H1 (cell line): ENCODE measurements around the gene TBCD. TPM values are rescaled to one million over a fixed set of nuclear protein-coding genes. Genes with fewer than 3 reads are reported as not detected.

Experiments used
- CTCF ChIA-PET: fragments of 300-600 bp; sonication (Branson Sonifier 250); formaldehyde crosslinking; loops from one replicate; lab custom pipeline; 2021; ENCODE audit not compliant: partially characterized antibody; lab: Charles Lee
- POLR2A ChIA-PET: fragments of 300-600 bp; sonication (Branson Sonifier 250); formaldehyde crosslinking; loops from one replicate; lab custom pipeline; 2021; ENCODE audit warnings: inconsistent platforms; ENCODE audit not compliant: partially characterized antibody; lab: Charles Lee
- DNase-seq, 2 experiments: peaks; one replicate each; pipeline versions ENCODE4 v3.0.0 to v3.0.0-alpha.2; 2010 to 2022; ENCODE audit warnings: low spot score in 2 of 2, low read depth in 1 of 2, mixed read lengths in 1 of 2
- FAIRE-seq: peaks from 2 replicates; lab custom pipeline; 2011; peaks lifted over from hg19 to GRCh38; lab: Jason Lieb, UNC
- H2AFZ ChIP-seq: 2 replicates; pipeline ENCODE4 v1.8.1; 2012; ENCODE audit warnings: low read length, inconsistent platforms
- H2AK5ac ChIP-seq: 2 replicates; pipeline ENCODE4 v1.6.1; 2013; ENCODE audit warnings: low read depth, low read length
- H2BK120ac ChIP-seq: replicated peaks from 2 replicates; pipeline ENCODE3; 2013; ENCODE audit warnings: low read depth, low read length, inconsistent platforms
- H2BK12ac ChIP-seq: 2 replicates; pipeline ENCODE4 v1.6.1; 2013; ENCODE audit warnings: low read depth, low read length
- H2BK15ac ChIP-seq: 2 replicates; pipeline ENCODE4 v1.6.1; 2013; ENCODE audit warnings: low read length
- H2BK20ac ChIP-seq: 2 replicates; pipeline ENCODE4 v1.6.1; 2013; ENCODE audit warnings: low read length
- H2BK5ac ChIP-seq: 2 replicates; pipeline ENCODE4 v1.6.1; 2013; ENCODE audit warnings: low read depth, low read length
- H3K14ac ChIP-seq: 2 replicates; pipeline ENCODE4 v1.6.1; 2013; ENCODE audit warnings: inconsistent platforms; ENCODE audit not compliant: insufficient read length
- H3K18ac ChIP-seq: 2 replicates; pipeline ENCODE4 v1.6.1; 2013; ENCODE audit warnings: low read length; ENCODE audit errors: extremely low read depth
- H3K23ac ChIP-seq: 2 replicates; pipeline ENCODE4 v1.6.1; 2013; ENCODE audit warnings: inconsistent platforms; ENCODE audit not compliant: insufficient read length
- H3K23me2 ChIP-seq: 2 replicates; pipeline ENCODE4 v1.6.1; 2013; ENCODE audit warnings: low read depth, low read length
- H3K27ac ChIP-seq: 2 replicates; pipeline ENCODE4 v1.6.1; 2011; ENCODE audit warnings: low read depth, low read length, inconsistent platforms
- H3K27me3 ChIP-seq, 4 experiments: replicated peaks in 1 of 4; 1 replicate in 1 of 4; 2 replicates in 3 of 4; pipeline versions ENCODE4 v1.6.1 to v1.8.1; 2011 to 2013; ENCODE audit warnings: low read length in 3 of 4, mild to moderate bottlenecking in 3 of 4, inconsistent platforms in 2 of 4, mixed read lengths in 2 of 4, moderate library complexity in 1 of 4; ENCODE audit not compliant: control insufficient read depth in 3 of 4, insufficient read depth in 3 of 4; ENCODE audit errors: extremely low read depth in 1 of 4
- H3K36me3 ChIP-seq, 4 experiments: 2 replicates each; pipeline versions ENCODE4 v1.6.1 to v1.8.1; 2011 to 2013; ENCODE audit warnings: mild to moderate bottlenecking in 4 of 4, low read length in 3 of 4, moderate library complexity in 2 of 4, control low read depth in 1 of 4, inconsistent platforms in 1 of 4; ENCODE audit not compliant: insufficient read depth in 4 of 4, control insufficient read depth in 2 of 4
- H3K4ac ChIP-seq: replicated peaks from 2 replicates; pipeline ENCODE3; 2013; ENCODE audit warnings: low read length, low read depth, mixed read lengths, inconsistent platforms; ENCODE audit not compliant: insufficient read length
- H3K4me1 ChIP-seq, 4 experiments: replicated peaks in 1 of 4; 1 replicate in 1 of 4; 2 replicates in 3 of 4; pipeline versions ENCODE4 v1.6.1 to v1.8.1; 2011 to 2013; ENCODE audit warnings: low read length in 3 of 4, inconsistent platforms in 2 of 4, mixed read lengths in 1 of 4; ENCODE audit not compliant: insufficient read depth in 4 of 4, control insufficient read depth in 3 of 4
- H3K4me2 ChIP-seq, 2 experiments: 2 replicates each; pipeline versions ENCODE4 v1.6.1 to v1.8.1; 2011 to 2013; ENCODE audit warnings: low read depth in 2 of 2, low read length in 2 of 2, control low read depth in 1 of 2, inconsistent platforms in 1 of 2, mild to moderate bottlenecking in 1 of 2; ENCODE audit not compliant: insufficient read depth in 1 of 2
- H3K4me3 ChIP-seq, 4 experiments: fragments of 200-600, 300-600 bp in 1 of 4; sonication (generic), shearing (Covaris generic), sonication (Bioruptor Twin) in 1 of 4; 2 replicates each; pipeline versions ENCODE4 v1.5.1 to v1.8.1; 2011 to 2016; ENCODE audit warnings: low read length in 4 of 4, low read depth in 3 of 4, control low read depth in 2 of 4, inconsistent platforms in 2 of 4, mild to moderate bottlenecking in 2 of 4, mixed read lengths in 1 of 4, moderate library complexity in 1 of 4; ENCODE audit not compliant: insufficient read depth in 2 of 4; ENCODE audit errors: extremely low read depth in 1 of 4
- H3K56ac ChIP-seq: replicated peaks from 2 replicates; pipeline ENCODE3; 2013; ENCODE audit warnings: low read depth, mild to moderate bottlenecking, mixed read lengths, low read length, inconsistent platforms; ENCODE audit not compliant: insufficient read length
- H3K79me1 ChIP-seq: 2 replicates; pipeline ENCODE4 v1.6.1; 2013; ENCODE audit warnings: low read depth, low read length, control low read depth
- H3K79me2 ChIP-seq, 2 experiments: 2 replicates each; pipeline versions ENCODE4 v1.6.1 to v1.8.1; 2012 to 2013; ENCODE audit warnings: low read length in 2 of 2, mild to moderate bottlenecking in 2 of 2, inconsistent platforms in 1 of 2; ENCODE audit not compliant: insufficient read depth in 2 of 2, control insufficient read depth in 1 of 2
- H3K9ac ChIP-seq, 4 experiments: replicated peaks in 1 of 4; 1 replicate in 1 of 4; 2 replicates in 3 of 4; pipeline versions ENCODE4 v1.6.1 to v1.8.1; 2011 to 2013; ENCODE audit warnings: low read depth in 3 of 4, low read length in 3 of 4, control low read depth in 2 of 4, mild to moderate bottlenecking in 2 of 4, moderate library complexity in 2 of 4, inconsistent platforms in 1 of 4; ENCODE audit errors: extremely low read depth in 1 of 4
- H3K9me3 ChIP-seq, 2 experiments: 2 replicates each; pipeline versions ENCODE4 v1.6.1 to v1.8.1; 2012 to 2013; ENCODE audit warnings: mild to moderate bottlenecking in 2 of 2, moderate library complexity in 2 of 2, control low read depth in 1 of 2, inconsistent platforms in 1 of 2, low read depth in 1 of 2, low read length in 1 of 2, mixed read lengths in 1 of 2; ENCODE audit not compliant: insufficient read depth in 2 of 2
- H4K20me1 ChIP-seq, 2 experiments: replicated peaks in 1 of 2; 2 replicates each; pipeline versions ENCODE3 to v1.8.1; 2011 to 2013; ENCODE audit warnings: inconsistent platforms in 2 of 2, low read length in 2 of 2, mild to moderate bottlenecking in 1 of 2; ENCODE audit not compliant: insufficient read depth in 2 of 2, control insufficient read depth in 1 of 2
- H4K5ac ChIP-seq: 2 replicates; pipeline ENCODE4 v1.6.1; 2013; ENCODE audit warnings: low read length, low read depth, mixed read lengths, inconsistent platforms; ENCODE audit not compliant: insufficient read length
- H4K8ac ChIP-seq: 2 replicates; pipeline ENCODE4 v1.8.0; 2013; ENCODE audit warnings: mild to moderate bottlenecking, moderate library complexity, low read length, inconsistent platforms; ENCODE audit not compliant: insufficient read depth; ENCODE audit errors: extremely low read depth
- H4K91ac ChIP-seq: replicated peaks from 2 replicates; pipeline ENCODE3; 2013; ENCODE audit warnings: low read length, mixed read lengths, inconsistent platforms; ENCODE audit not compliant: insufficient read length
- CTBP2 ChIP-seq: IDR thresholded peaks from 2 replicates; pipeline ENCODE4 v1.7.0; 2011; ENCODE audit warnings: borderline replicate concordance, mild to moderate bottlenecking, moderate library complexity, mixed read lengths, low read length; ENCODE audit not compliant: insufficient read depth, insufficient read length
- GABPA ChIP-seq: IDR thresholded peaks from 2 replicates; pipeline ENCODE4 v1.6.1; 2011; ENCODE audit warnings: mild to moderate bottlenecking, low read length, moderate library complexity, borderline replicate concordance; ENCODE audit not compliant: insufficient read depth
- HDAC2 ChIP-seq, 2 experiments: fragments of 300-600 bp in 1 of 2; sonication (generic) in 1 of 2; IDR thresholded peaks; 2 replicates each; pipeline ENCODE4 v1.6.1; 2011 to 2012; ENCODE audit warnings: low read depth in 2 of 2, low read length in 2 of 2, mild to moderate bottlenecking in 2 of 2, moderate library complexity in 2 of 2, borderline replicate concordance in 1 of 2, inconsistent platforms in 1 of 2
- WGBS, 2 experiments: shearing (Covaris generic) in 1 of 2; methylation state at CpG; one replicate each; pipeline versions ENCODE4 v1.1.6 to v1.1.7; 2013 to 2015; ENCODE audit warnings: low lambda C conversion rate in 2 of 2, mixed read lengths in 2 of 2, inconsistent platforms in 1 of 2, low coverage in 1 of 2, missing lambda C conversion rate in 1 of 2; ENCODE audit not compliant: insufficient replicate concordance in 2 of 2, insufficient coverage in 1 of 2, insufficient read length in 1 of 2; ENCODE audit errors: extremely low coverage in 1 of 2, missing lambda C conversion rate in 1 of 2; 5-methylcytosine and 5-hydroxymethylcytosine counted together
- polyA plus RNA-seq, 7 experiments: library from polyadenylated mRNA; depleted of rRNA in 3 of 7; stranded (reverse) in 5 of 7; unstranded in 2 of 7; fragments of >200 nt in 5 of 7; fragments of 200-250 nt in 2 of 7; gene quantifications; 1 replicate in 5 of 7; 2 replicates in 1 of 7; 4 replicates in 1 of 7; pipeline versions ENCODE4 v1.2.1 to v1.2.3, GENCODE V29; 2011 to 2013; ENCODE audit warnings: missing spikeins in 2 of 7, mixed read lengths in 2 of 7
- total RNA-seq: library from RNA; stranded (reverse); fragmentation: NEBNext Ultra II Directional; extraction: Animal tissue kit (Norgen Biotek cat#: 25700); gene quantifications from 2 replicates; pipeline ENCODE4 v1.2.1, GENCODE V29; 2021
- TF ChIP-seq, protein P1 (sequence below): IDR thresholded peaks from 2 replicates; pipeline ENCODE4 v1.6.1; 2011; ENCODE audit warnings: low read depth, mild to moderate bottlenecking, low read length; ENCODE audit not compliant: insufficient read depth

TBCD gene
- total and polyA plus RNA-seq, 2 of the 8 experiments (the other 6 are each of a cell fraction or from before 2014, with no cell fraction given): 118 to 162 TPM

- Histone ChIP-seq H2AFZ (no peak overlapping the region), H3K4me1 (peaks cover 4 to 18% (median 11%) of the 10 kb centered on the region in 4 experiments; a peak in 5 of 7 replicates), H3K4me3 (no peak overlapping the region), H2BK15ac (no peak overlapping the region), H2BK5ac (peak overlapping the region; percentile 38), H3K36me3 (peaks cover 0 to 4% (median 0%) of the 10 kb centered on the region in 4 experiments; a peak in 2 of 8 replicates), H3K23ac (no peak overlapping the region), H4K8ac (no peak overlapping the region), H3K9me3 (no peaks in the 10 kb centered on the region), H3K14ac (no peak overlapping the region), H3K23me2 (no peaks in the 10 kb centered on the region), H3K4me2 (no peak overlapping the region), H4K91ac (no peak overlapping the region), H3K56ac (no peak overlapping the region)
- FAIRE-seq: no peak
- POLR2A ChIA-PET: interaction anchor here (1.2 to 1.6 kb wide), 3 partner anchors 13 to 33 kb away, joined by 3 read pairs; no protein-coding TSS in a partner anchor
- TF ChIP-seq GABPA: 0 out of 2 replicates have a peak, but pooled peaks have one; percentile 23
- TF ChIP-seq CTBP2: no peak
- TF ChIP-seq, protein P1, sequence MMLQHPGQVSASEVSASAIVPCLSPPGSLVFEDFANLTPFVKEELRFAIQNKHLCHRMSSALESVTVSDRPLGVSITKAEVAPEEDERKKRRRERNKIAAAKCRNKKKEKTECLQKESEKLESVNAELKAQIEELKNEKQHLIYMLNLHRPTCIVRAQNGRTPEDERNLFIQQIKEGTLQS: no peak
- no peak for TF ChIP-seq HDAC2 (IDR thresholded peaks at IDR 0.05; ENCODE audit: borderline replicate concordance in 1 of 2, low read depth in 2 of 2, low read length in 2 of 2)
- TF ChIP-seq, all 59 proteins: peak for 1
- Histone ChIP-seq H2BK20ac (no peak overlapping the region), H3K79me1 (peaks cover 3% of the 10 kb centered on the region; the same call in 1 of the 2 replicates), H2BK120ac (no peak overlapping the region), H3K27me3 (no peaks in the 10 kb centered on the region), H4K5ac (peak overlapping the region; percentile 52), H3K18ac (0 out of 2 replicates have a peak overlapping the region, but pooled peaks have one; percentile 7), H3K9ac (no peak overlapping the region), H2BK12ac (no peak overlapping the region), H4K20me1 (peaks cover under 1 to 7% of the 10 kb centered on the region in 2 experiments), H3K4ac (no peak overlapping the region), H3K79me2 (no peaks in the 10 kb centered on the region), H3K27ac (no peak overlapping the region), H2AK5ac (no peak overlapping the region; the same call in 1 of the 2 replicates)
- DNase-seq: no peak
- CTCF ChIA-PET: interaction anchor here (0.7 to 5.3 kb wide), 16 partner anchors 8 to 298 kb away, joined by 3 to 20 read pairs (median 4); no protein-coding TSS in a partner anchor
- 88% methylated on average over 28 of the region's 28 CpGs; no CpG with 5 or more reads in 1 of the 2 experiments for WGBS, 2 experiments
These were observed 84.1 kb downstream of the TBCD start for GRCh38 chr17:82835766-82836512.
